DND-41 (cell line): ENCODE measurements around the gene ARPP21.

Experiments used
- EZH2 ChIP-seq: IDR thresholded peaks from 3 replicates; pipeline ENCODE4 v1.6.1; 2012; ENCODE audit warnings: borderline replicate concordance, low read depth, mild to moderate bottlenecking, moderate library complexity, low read length, inconsistent platforms; ENCODE audit not compliant: severe bottlenecking
- TF ChIP-seq, protein P1 (sequence below): IDR thresholded peaks from 2 replicates; pipeline ENCODE4 v1.5.1; 2012; ENCODE audit warnings: borderline replicate concordance, low read length, moderate library complexity, mild to moderate bottlenecking; ENCODE audit not compliant: poor library complexity, severe bottlenecking; ENCODE audit errors: extremely low read depth

DNA sequence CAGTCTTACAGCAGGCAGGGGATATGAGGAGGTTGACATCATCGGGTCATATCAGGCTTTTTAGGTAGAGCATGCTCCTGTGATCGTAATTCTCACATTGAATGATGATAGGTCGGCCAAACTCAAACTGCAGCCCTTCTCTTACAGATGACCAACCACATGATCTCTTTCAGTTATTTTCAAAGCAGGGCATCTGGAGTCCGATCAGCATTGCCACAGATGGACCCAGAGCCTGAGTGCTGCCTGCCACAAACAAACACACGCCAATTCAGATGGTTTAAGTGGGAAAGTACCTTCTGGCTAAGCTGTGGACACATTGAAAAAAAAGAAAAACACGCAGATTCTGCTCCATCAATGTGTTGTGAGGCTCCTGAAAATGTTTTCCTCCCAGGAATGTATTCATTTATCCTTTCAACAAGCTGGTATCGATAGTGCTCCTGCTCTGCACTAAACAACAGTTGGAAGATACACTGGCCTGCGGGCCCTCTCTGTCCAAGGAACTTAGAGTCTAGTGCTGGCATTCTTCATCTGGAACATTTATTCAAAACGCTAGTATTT is 31.2 kb downstream of the ARPP21 start:
- TF ChIP-seq, protein P1, sequence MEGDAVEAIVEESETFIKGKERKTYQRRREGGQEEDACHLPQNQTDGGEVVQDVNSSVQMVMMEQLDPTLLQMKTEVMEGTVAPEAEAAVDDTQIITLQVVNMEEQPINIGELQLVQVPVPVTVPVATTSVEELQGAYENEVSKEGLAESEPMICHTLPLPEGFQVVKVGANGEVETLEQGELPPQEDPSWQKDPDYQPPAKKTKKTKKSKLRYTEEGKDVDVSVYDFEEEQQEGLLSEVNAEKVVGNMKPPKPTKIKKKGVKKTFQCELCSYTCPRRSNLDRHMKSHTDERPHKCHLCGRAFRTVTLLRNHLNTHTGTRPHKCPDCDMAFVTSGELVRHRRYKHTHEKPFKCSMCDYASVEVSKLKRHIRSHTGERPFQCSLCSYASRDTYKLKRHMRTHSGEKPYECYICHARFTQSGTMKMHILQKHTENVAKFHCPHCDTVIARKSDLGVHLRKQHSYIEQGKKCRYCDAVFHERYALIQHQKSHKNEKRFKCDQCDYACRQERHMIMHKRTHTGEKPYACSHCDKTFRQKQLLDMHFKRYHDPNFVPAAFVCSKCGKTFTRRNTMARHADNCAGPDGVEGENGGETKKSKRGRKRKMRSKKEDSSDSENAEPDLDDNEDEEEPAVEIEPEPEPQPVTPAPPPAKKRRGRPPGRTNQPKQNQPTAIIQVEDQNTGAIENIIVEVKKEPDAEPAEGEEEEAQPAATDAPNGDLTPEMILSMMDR, result no peak
- TF ChIP-seq EZH2, result no peak
